ENCODE results near the gene RTP5. TPM values are rescaled to one million over a fixed set of nuclear protein-coding genes. Genes with fewer than 3 reads are reported as not detected.
"Not testable (repeated sequence)": the region's sequence is repeated elsewhere in the genome, so short reads cannot be mapped to it uniquely, and the experiment has no call there.

RTP5 gene
- total and polyA plus RNA-seq, 2 donors (not counting 1 experiment from before 2014, with no cell fraction given) = not detected

DNA sequence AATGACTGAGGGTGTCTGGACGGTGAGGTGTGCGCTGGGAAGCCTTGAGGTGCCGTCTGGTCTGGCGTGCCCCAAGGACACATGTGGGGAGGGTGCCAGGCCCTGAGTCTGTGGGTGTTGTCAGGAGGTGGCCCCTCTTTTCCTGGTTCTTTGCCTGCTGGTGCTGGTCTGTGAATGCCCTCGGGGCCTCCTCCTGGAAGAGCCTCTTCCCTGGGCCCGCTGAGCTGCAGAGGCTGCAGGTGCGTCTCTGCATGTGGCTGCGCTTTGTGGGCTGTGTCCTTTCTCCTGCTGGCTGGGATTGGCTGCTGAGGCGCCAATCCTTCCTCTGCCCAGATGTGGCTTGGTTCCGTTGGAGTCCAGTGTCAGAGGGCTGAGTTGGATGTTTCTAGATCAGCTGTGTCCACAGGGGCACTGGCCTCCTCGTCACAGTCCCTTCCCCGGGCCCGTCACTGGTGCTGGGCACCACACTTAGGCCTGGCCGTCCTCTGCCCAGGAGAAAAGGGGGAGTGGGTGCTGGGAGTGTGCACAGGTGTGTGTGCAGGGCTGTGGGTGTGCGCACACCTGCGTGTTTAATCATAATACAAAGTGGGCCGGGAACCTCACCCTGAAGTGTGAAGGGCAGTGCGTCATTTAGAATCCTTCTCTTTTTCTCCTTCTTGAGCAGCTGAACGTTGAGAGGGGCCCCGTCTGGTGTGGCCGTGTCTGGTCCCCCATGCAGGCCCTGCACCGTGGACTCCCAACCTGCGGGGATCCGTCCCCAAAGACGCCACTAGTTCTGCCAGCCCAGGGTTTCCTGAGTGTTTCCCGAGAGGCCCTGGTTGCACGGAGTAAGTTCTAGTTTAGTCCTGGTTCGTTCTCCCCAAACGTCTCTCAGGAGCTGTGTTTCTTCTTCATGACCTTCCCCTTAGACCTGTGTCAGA, 35.5 kb downstream of the RTP5 start:
- H3K9ac ChIP-seq (ENCODE audit: insufficient read depth, low read length) = no peak overlapping the region
- no peak for DNase-seq (ENCODE audit: low read depth in 2 of 2)
- no peaks in the 10 kb centered on the region for H3K36me3 ChIP-seq (ENCODE audit: control insufficient read depth, insufficient read depth, low read length)
- H3K27ac ChIP-seq (ENCODE audit: insufficient read depth, low read length) = no peak overlapping the region
- TF ChIP-seq EZH2 (IDR thresholded peaks at IDR 0.05; ENCODE audit: low read length, missing control alignments) = no peak
- TF ChIP-seq, protein P1, sequence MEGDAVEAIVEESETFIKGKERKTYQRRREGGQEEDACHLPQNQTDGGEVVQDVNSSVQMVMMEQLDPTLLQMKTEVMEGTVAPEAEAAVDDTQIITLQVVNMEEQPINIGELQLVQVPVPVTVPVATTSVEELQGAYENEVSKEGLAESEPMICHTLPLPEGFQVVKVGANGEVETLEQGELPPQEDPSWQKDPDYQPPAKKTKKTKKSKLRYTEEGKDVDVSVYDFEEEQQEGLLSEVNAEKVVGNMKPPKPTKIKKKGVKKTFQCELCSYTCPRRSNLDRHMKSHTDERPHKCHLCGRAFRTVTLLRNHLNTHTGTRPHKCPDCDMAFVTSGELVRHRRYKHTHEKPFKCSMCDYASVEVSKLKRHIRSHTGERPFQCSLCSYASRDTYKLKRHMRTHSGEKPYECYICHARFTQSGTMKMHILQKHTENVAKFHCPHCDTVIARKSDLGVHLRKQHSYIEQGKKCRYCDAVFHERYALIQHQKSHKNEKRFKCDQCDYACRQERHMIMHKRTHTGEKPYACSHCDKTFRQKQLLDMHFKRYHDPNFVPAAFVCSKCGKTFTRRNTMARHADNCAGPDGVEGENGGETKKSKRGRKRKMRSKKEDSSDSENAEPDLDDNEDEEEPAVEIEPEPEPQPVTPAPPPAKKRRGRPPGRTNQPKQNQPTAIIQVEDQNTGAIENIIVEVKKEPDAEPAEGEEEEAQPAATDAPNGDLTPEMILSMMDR (conservative IDR thresholded peaks at IDR 0.05 in 1 of 2, IDR thresholded peaks at IDR 0.05 in 1 of 2; ENCODE audit: low read depth in 1 of 2, low read length in 2 of 2) = no peak
- no peak overlapping the region for H3K4me2 ChIP-seq (ENCODE audit: extremely low read depth, insufficient read depth, low read length)
- peaks cover 3% of the 10 kb centered on the region for H3K27me3 ChIP-seq (ENCODE audit: control insufficient read depth, insufficient read depth, low read length)
- no peaks in the 10 kb centered on the region for H3K4me1 ChIP-seq (ENCODE audit: control insufficient read depth, extremely low read depth, insufficient read depth, low read length)
- no peak overlapping the region for H3K4me3 ChIP-seq (replicated peaks in 1 of 4; ENCODE audit: control extremely low read depth in 1 of 4, insufficient read depth in 1 of 4, low read depth in 3 of 4, low read length in 4 of 4)
- H4K20me1 ChIP-seq (ENCODE audit: control insufficient read depth, extremely low read depth, insufficient read depth, low read length) = no peaks in the 10 kb centered on the region
- no peak overlapping the region for H2AFZ ChIP-seq (ENCODE audit: low read length)
- no peaks in the 10 kb centered on the region for H3K79me2 ChIP-seq (ENCODE audit: control insufficient read depth, insufficient read depth, low read length)
- no peaks in the 10 kb centered on the region for H3K9me3 ChIP-seq (ENCODE audit: control insufficient read depth, insufficient read depth, low read depth, low read length)

DNA sequence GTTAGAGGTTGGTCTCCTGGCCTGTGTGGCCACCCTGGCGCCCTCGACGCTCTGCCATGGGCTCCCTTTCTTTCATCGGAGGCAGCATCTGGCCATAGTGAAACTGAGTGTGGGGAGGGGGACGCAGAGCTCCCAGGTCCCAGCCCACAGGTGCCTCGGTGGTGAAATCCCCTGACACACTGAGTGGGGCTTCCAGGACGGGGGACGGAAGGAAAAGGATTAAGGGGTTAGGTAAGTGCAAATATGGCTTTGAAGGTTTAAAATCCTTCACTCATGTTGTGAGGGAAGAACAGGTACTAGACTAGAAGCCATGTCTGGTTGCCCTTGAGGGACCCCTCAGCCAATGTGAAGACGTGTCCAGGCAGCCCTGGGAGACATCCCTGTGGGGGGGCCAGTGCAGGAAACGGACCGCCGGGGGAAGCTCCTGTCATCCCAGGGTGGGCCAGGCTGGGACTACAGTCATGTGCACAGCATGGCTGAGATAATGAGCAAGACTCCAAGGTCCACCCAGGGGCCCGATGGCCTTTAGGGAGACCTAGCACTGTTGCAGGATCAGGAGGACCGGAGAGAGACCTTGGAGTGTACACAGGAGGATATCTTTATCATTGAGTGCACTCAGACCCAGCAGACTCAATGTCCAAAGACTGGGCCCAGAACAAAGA, 36.3 kb downstream of the RTP5 start:
- DNase-seq (ENCODE audit: low read depth in 2 of 2) = no peak
- no peaks in the 10 kb centered on the region for H3K9me3 ChIP-seq (ENCODE audit: control insufficient read depth, insufficient read depth, low read depth, low read length)
- no peak overlapping the region for H3K9ac ChIP-seq (ENCODE audit: insufficient read depth, low read length)
- no peak overlapping the region for H3K27ac ChIP-seq (ENCODE audit: insufficient read depth, low read length)
- H3K79me2 ChIP-seq (ENCODE audit: control insufficient read depth, insufficient read depth, low read length) = no peaks in the 10 kb centered on the region
- no peak overlapping the region for H3K4me3 ChIP-seq (replicated peaks in 1 of 4; ENCODE audit: control extremely low read depth in 1 of 4, insufficient read depth in 1 of 4, low read depth in 3 of 4, low read length in 4 of 4)
- no peaks in the 10 kb centered on the region for H3K4me1 ChIP-seq (ENCODE audit: control insufficient read depth, extremely low read depth, insufficient read depth, low read length)
- no peaks in the 10 kb centered on the region for H3K36me3 ChIP-seq (ENCODE audit: control insufficient read depth, insufficient read depth, low read length)
- no peak for TF ChIP-seq EZH2 (IDR thresholded peaks at IDR 0.05; ENCODE audit: low read length, missing control alignments)
- TF ChIP-seq, protein P1 (conservative IDR thresholded peaks at IDR 0.05 in 1 of 2, IDR thresholded peaks at IDR 0.05 in 1 of 2; ENCODE audit: low read depth in 1 of 2, low read length in 2 of 2) = no peak
- H3K4me2 ChIP-seq (ENCODE audit: extremely low read depth, insufficient read depth, low read length) = no peak overlapping the region
- H2AFZ ChIP-seq (ENCODE audit: low read length) = no peak overlapping the region
- no peaks in the 10 kb centered on the region for H4K20me1 ChIP-seq (ENCODE audit: control insufficient read depth, extremely low read depth, insufficient read depth, low read length)
- H3K27me3 ChIP-seq (ENCODE audit: control insufficient read depth, insufficient read depth, low read length) = peaks cover 3% of the 10 kb centered on the region

- not testable (repeated sequence) for DNase-seq (ENCODE audit: low read depth in 2 of 2); H4K20me1 ChIP-seq (ENCODE audit: control insufficient read depth, extremely low read depth, insufficient read depth, low read length); H3K36me3 ChIP-seq (ENCODE audit: control insufficient read depth, insufficient read depth, low read length)
Measured at GRCh38 chr2:241906378-241906770, 36.8 kb downstream of the RTP5 start.

More at GRCh38 chr2:241906378-241906770, 36.8 kb downstream of the RTP5 start:
- H3K4me3 ChIP-seq (replicated peaks in 1 of 4; ENCODE audit: control extremely low read depth in 1 of 4, insufficient read depth in 1 of 4, low read depth in 3 of 4, low read length in 4 of 4); H3K9me3 ChIP-seq (ENCODE audit: control insufficient read depth, insufficient read depth, low read depth, low read length); H3K9ac ChIP-seq (ENCODE audit: insufficient read depth, low read length); H3K4me1 ChIP-seq (ENCODE audit: control insufficient read depth, extremely low read depth, insufficient read depth, low read length); H3K4me2 ChIP-seq (ENCODE audit: extremely low read depth, insufficient read depth, low read length); H3K27ac ChIP-seq (ENCODE audit: insufficient read depth, low read length); H3K27me3 ChIP-seq (ENCODE audit: control insufficient read depth, insufficient read depth, low read length); H2AFZ ChIP-seq (ENCODE audit: low read length); H3K79me2 ChIP-seq (ENCODE audit: control insufficient read depth, insufficient read depth, low read length): not testable (repeated sequence)

Data from fibroblast of lung (primary cell).